ENCODE measurements around the gene BCAT1. TPM values are rescaled to one million over a fixed set of nuclear protein-coding genes. Genes with fewer than 3 reads are reported as not detected.

Gene BCAT1
- total and polyA plus RNA-seq, 2 of the 8 experiments (the other 6 are each of a cell fraction or from before 2014, with no cell fraction given) = 19.7 to 263 TPM

DNA sequence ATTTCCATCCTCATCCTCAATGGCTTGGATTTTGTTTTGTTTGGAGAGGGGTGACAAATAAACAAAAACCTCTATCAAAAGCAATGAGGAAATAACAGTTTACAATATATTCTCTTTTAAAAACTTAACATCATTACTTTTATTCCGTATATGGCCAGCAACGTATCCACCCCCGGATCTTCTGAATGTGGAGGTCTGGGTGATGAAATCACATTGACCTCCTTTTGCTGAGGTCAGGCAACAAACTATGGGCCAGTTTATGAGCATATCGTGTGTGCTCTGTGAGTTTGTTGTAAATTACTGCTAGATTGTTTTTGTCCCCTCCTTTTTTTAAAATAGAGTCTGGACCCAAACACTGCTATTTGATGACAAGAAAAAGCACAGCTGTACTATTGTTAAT, 178.1 kb downstream of the BCAT1 start:
- H4K91ac ChIP-seq (replicated peaks; ENCODE audit: insufficient read length, low read length) = no peak overlapping the region
- ChIA-PET POLR2A (ENCODE audit: partially characterized antibody) (no interaction called here), CTCF (ENCODE audit: partially characterized antibody) (no interaction called here)
- TF ChIP-seq, protein P1, sequence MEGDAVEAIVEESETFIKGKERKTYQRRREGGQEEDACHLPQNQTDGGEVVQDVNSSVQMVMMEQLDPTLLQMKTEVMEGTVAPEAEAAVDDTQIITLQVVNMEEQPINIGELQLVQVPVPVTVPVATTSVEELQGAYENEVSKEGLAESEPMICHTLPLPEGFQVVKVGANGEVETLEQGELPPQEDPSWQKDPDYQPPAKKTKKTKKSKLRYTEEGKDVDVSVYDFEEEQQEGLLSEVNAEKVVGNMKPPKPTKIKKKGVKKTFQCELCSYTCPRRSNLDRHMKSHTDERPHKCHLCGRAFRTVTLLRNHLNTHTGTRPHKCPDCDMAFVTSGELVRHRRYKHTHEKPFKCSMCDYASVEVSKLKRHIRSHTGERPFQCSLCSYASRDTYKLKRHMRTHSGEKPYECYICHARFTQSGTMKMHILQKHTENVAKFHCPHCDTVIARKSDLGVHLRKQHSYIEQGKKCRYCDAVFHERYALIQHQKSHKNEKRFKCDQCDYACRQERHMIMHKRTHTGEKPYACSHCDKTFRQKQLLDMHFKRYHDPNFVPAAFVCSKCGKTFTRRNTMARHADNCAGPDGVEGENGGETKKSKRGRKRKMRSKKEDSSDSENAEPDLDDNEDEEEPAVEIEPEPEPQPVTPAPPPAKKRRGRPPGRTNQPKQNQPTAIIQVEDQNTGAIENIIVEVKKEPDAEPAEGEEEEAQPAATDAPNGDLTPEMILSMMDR (IDR thresholded peaks at IDR 0.05; ENCODE audit: control extremely low read depth in 1 of 3, insufficient read depth in 1 of 3, low read depth in 1 of 3, low read length in 3 of 3) = no peak
- no peak for TF ChIP-seq CEBPB (IDR thresholded peaks at IDR 0.05; ENCODE audit: low read depth, low read length)
- no peak for TF ChIP-seq EZH2 (IDR thresholded peaks at IDR 0.05; ENCODE audit: low read depth, low read length, severe bottlenecking)
- TF ChIP-seq PHF8 (conservative IDR thresholded peaks at IDR 0.05; ENCODE audit: low read depth, low read length) = no peak
- no peak for TF ChIP-seq CTBP2 (IDR thresholded peaks at IDR 0.05; ENCODE audit: borderline replicate concordance, insufficient read depth, insufficient read length, low read length)
- no peak for TF ChIP-seq CHD1 (IDR thresholded peaks at IDR 0.05; ENCODE audit: low read depth, low read length)
- no peak for TF ChIP-seq SIX5 (IDR thresholded peaks at IDR 0.05; ENCODE audit: low read depth, low read length)
- TF ChIP-seq TAF1 (IDR thresholded peaks at IDR 0.05; ENCODE audit: low read depth, low read length) = no peak
- no peak for TF ChIP-seq BRCA1 (IDR thresholded peaks at IDR 0.05; ENCODE audit: low read depth, low read length)
- no peak for TF ChIP-seq KDM5A (IDR thresholded peaks at IDR 0.05; ENCODE audit: low read length)
- TF ChIP-seq NANOG (IDR thresholded peaks at IDR 0.05; ENCODE audit: insufficient read depth, low read depth, low read length, poor library complexity, severe bottlenecking) = no peak
- no peak for TF ChIP-seq RBBP5 (IDR thresholded peaks at IDR 0.05; ENCODE audit: borderline replicate concordance, low read depth, low read length)

More for the DNA sequence above, 178.1 kb downstream of the BCAT1 start:
- Histone ChIP-seq H2AFZ (ENCODE audit: low read length) (no peak overlapping the region), H3K4me2 (ENCODE audit: insufficient read depth in 1 of 2, low read depth in 2 of 2, low read length in 2 of 2) (no peak overlapping the region), H3K23me2 (ENCODE audit: low read depth, low read length) (no peaks in the 10 kb centered on the region), H2BK15ac (ENCODE audit: low read length) (no peak overlapping the region), H3K9ac (replicated peaks in 1 of 4; ENCODE audit: extremely low read depth in 1 of 4, low read depth in 3 of 4, low read length in 3 of 4) (no peak overlapping the region), H2BK120ac (replicated peaks; ENCODE audit: low read depth, low read length) (no peak overlapping the region), H4K20me1 (replicated peaks in 1 of 2; ENCODE audit: control insufficient read depth in 1 of 2, insufficient read depth in 2 of 2, low read length in 2 of 2) (no peaks in the 10 kb centered on the region), H3K4me3 (ENCODE audit: extremely low read depth in 1 of 4, insufficient read depth in 2 of 4, low read depth in 3 of 4, low read length in 4 of 4) (no peak overlapping the region), H3K4ac (replicated peaks; ENCODE audit: insufficient read length, low read depth, low read length) (no peak overlapping the region), H2BK5ac (ENCODE audit: low read depth, low read length) (no peak overlapping the region), H3K18ac (ENCODE audit: extremely low read depth, low read length) (no peak overlapping the region), H3K79me2 (ENCODE audit: control insufficient read depth in 1 of 2, insufficient read depth in 2 of 2, low read length in 2 of 2) (no peaks in the 10 kb centered on the region), H3K4me1 (replicated peaks in 1 of 4; ENCODE audit: control insufficient read depth in 3 of 4, insufficient read depth in 4 of 4, low read length in 3 of 4) (no peaks in the 10 kb centered on the region), H3K9me3 (ENCODE audit: insufficient read depth in 2 of 2, low read depth in 1 of 2, low read length in 1 of 2) (0 out of 4 replicates have a peak, but pooled peaks cover 0 to 4% of the 10 kb centered on the region in 2 experiments), H3K27me3 (replicated peaks in 1 of 4; ENCODE audit: control insufficient read depth in 3 of 4, extremely low read depth in 1 of 4, insufficient read depth in 3 of 4, low read length in 3 of 4) (no peaks in the 10 kb centered on the region), H3K27ac (ENCODE audit: low read depth, low read length) (no peak overlapping the region), H2BK12ac (ENCODE audit: low read depth, low read length) (no peak overlapping the region), H3K36me3 (ENCODE audit: control insufficient read depth in 2 of 4, insufficient read depth in 4 of 4, low read length in 3 of 4) (no peaks in the 10 kb centered on the region), H4K8ac (ENCODE audit: extremely low read depth, insufficient read depth, low read length) (no peak overlapping the region), H3K56ac (replicated peaks; ENCODE audit: insufficient read length, low read depth, low read length) (no peak overlapping the region), H4K5ac (ENCODE audit: insufficient read length, low read depth, low read length) (no peak overlapping the region), H2AK5ac (ENCODE audit: low read depth, low read length) (no peak overlapping the region), H3K23ac (ENCODE audit: insufficient read length) (no peak overlapping the region), H2BK20ac (ENCODE audit: low read length) (no peak overlapping the region), H3K14ac (ENCODE audit: insufficient read length) (no peak overlapping the region), H3K79me1 (ENCODE audit: low read depth, low read length) (no peaks in the 10 kb centered on the region)
- no peak for DNase-seq (ENCODE audit: low read depth in 1 of 2, low spot score in 2 of 2)
- WGBS, 2 experiments (ENCODE audit: extremely low coverage in 1 of 2, insufficient coverage in 1 of 2, insufficient read length in 1 of 2, insufficient replicate concordance in 2 of 2, low coverage in 1 of 2, low lambda C conversion rate in 2 of 2, missing lambda C conversion rate in 1 of 2) = 95 to 100% methylated on average over 1 to 4 of the region's 4 CpGs
- FAIRE-seq = no peak

Measured in H1 (cell line).